Gastroesophageal sphincter (tissue), 3 donors: ENCODE measurements around the gene C1QTNF1.

Experiments
- CTCF ChIP-seq, 4 experiments: fragments of 200-600 bp in 2 of 4; fragments of 450-650 bp in 2 of 4; sonication (generic) in 1 of 4; IDR thresholded peaks; one replicate each; pipeline ENCODE4 v1.5.1; 2017 to 2019; ENCODE audit warnings: antibody characterized with exemption in 4 of 4, mild to moderate bottlenecking in 2 of 4, moderate library complexity in 2 of 4
- POLR2AphosphoS5 ChIP-seq: sonication (generic); formaldehyde crosslinking; IDR thresholded peaks from one replicate; pipeline ENCODE4 v1.6.1; 2017; ENCODE audit warnings: antibody characterized with exemption

- TF ChIP-seq POLR2AphosphoS5 (peak; percentile 13), CTCF (IDR thresholded peaks at IDR 0.05) (no peak)
Measured at GRCh38 chr17:78979780-78980623, 44.0 kb upstream of the C1QTNF1 start, which contains the start of gene LGALS3BP.
